HL-60 (cell line): ENCODE results near the gene MYL2.

Experiments used
- DNase-seq, 2 experiments: peaks; one replicate each; pipeline ENCODE4 v3.0.0-alpha.2; 2010 to 2020; ENCODE audit warnings: low read depth in 1 of 2, low spot score in 1 of 2
- H3K27ac ChIP-seq: fragments of 250-450 bp; sonication (Bioruptor Pico); replicated peaks from 2 replicates; pipeline ENCODE4 v1.5.1; 2020; ENCODE audit warnings: mild to moderate bottlenecking, moderate library complexity
- H3K27me3 ChIP-seq: fragments of 250-450 bp; sonication (Bioruptor Pico); 2 replicates; pipeline ENCODE4 v1.5.1; 2021; ENCODE audit warnings: mild to moderate bottlenecking, moderate library complexity; ENCODE audit not compliant: insufficient read depth, poor library complexity, severe bottlenecking
- H3K4me3 ChIP-seq: replicated peaks from 2 replicates; pipeline ENCODE4 v1.5.1; 2011; ENCODE audit warnings: mild to moderate bottlenecking, control low read depth, low read length; ENCODE audit not compliant: insufficient read depth
- GABPA ChIP-seq: IDR thresholded peaks from 2 replicates; pipeline ENCODE4 v1.6.1; 2012; ENCODE audit warnings: low read depth
- POLR2AphosphoS5 ChIP-seq: IDR thresholded peaks from 2 replicates; pipeline ENCODE4 v1.6.1; 2012; ENCODE audit warnings: low read depth
- REST ChIP-seq: IDR thresholded peaks from 2 replicates; pipeline ENCODE4 v1.6.1; 2012; ENCODE audit warnings: low read depth; ENCODE audit not compliant: insufficient replicate concordance
- SPI1 ChIP-seq: IDR thresholded peaks from 2 replicates; pipeline ENCODE4 v1.6.1; 2012; ENCODE audit warnings: low read depth, mild to moderate bottlenecking, borderline replicate concordance
- TF ChIP-seq, protein P1 (sequence below): IDR thresholded peaks from one replicate; pipeline ENCODE4 v1.5.1; 2011; ENCODE audit warnings: low read length, control low read depth, inconsistent platforms; ENCODE audit not compliant: insufficient read depth

The MYL2 gene

GRCh38 chr12:110861729-110862128 is 58.6 kb downstream of the MYL2 start:
- no peak overlapping the region for H3K27ac ChIP-seq
- TF ChIP-seq REST (no peak), GABPA (no peak), SPI1 (no peak), POLR2AphosphoS5 (no peak)
- TF ChIP-seq, protein P1, sequence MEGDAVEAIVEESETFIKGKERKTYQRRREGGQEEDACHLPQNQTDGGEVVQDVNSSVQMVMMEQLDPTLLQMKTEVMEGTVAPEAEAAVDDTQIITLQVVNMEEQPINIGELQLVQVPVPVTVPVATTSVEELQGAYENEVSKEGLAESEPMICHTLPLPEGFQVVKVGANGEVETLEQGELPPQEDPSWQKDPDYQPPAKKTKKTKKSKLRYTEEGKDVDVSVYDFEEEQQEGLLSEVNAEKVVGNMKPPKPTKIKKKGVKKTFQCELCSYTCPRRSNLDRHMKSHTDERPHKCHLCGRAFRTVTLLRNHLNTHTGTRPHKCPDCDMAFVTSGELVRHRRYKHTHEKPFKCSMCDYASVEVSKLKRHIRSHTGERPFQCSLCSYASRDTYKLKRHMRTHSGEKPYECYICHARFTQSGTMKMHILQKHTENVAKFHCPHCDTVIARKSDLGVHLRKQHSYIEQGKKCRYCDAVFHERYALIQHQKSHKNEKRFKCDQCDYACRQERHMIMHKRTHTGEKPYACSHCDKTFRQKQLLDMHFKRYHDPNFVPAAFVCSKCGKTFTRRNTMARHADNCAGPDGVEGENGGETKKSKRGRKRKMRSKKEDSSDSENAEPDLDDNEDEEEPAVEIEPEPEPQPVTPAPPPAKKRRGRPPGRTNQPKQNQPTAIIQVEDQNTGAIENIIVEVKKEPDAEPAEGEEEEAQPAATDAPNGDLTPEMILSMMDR: no peak
- no peaks in the 10 kb centered on the region for H3K27me3 ChIP-seq
- no peak for DNase-seq
- no peak overlapping the region for H3K4me3 ChIP-seq
